Measurements from ENCODE around the gene PIAS1.
"Not testable (repeated sequence)": the region's sequence is repeated elsewhere in the genome, so short reads cannot be mapped to it uniquely, and the experiment has no call there.

PIAS1 gene

DNA sequence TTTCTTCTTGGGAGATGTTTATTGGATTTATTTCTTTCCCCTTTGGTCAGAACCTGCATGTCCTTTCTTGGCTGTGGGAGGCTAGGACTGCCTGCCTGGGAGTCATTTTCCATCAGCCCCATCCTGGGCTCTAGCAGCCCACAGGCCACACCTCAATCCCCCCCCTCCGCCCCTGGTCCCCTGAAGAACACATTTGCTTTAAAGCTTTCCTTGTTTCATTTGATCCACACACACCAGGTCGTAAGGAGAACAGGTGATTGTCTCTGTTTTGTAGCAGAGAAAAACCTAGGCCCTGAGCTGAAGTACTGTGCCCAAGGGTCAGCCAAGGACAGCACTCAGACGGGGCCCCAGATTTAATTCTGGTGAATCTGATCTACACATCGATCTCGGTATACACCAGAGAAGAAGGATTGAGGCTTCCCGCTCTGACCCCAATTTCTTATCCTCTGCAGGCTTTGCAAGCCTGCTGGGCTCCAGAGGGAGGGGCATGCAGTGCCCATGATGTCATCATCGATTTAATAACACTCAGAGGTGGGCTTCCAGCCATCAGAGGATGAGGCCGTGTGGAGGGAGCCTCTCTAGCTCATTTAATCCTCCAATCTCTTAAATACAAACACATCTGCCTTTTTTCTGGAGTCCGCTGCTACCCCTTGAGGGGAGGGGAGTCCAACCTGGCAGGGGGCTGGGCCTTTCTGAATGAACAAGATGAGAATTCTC is 177.1 kb downstream of the PIAS1 start:
- no peak for TF ChIP-seq EZH2phosphoT487 (IDR thresholded peaks at IDR 0.05; ENCODE audit: low read depth)
- TF ChIP-seq, protein P1, sequence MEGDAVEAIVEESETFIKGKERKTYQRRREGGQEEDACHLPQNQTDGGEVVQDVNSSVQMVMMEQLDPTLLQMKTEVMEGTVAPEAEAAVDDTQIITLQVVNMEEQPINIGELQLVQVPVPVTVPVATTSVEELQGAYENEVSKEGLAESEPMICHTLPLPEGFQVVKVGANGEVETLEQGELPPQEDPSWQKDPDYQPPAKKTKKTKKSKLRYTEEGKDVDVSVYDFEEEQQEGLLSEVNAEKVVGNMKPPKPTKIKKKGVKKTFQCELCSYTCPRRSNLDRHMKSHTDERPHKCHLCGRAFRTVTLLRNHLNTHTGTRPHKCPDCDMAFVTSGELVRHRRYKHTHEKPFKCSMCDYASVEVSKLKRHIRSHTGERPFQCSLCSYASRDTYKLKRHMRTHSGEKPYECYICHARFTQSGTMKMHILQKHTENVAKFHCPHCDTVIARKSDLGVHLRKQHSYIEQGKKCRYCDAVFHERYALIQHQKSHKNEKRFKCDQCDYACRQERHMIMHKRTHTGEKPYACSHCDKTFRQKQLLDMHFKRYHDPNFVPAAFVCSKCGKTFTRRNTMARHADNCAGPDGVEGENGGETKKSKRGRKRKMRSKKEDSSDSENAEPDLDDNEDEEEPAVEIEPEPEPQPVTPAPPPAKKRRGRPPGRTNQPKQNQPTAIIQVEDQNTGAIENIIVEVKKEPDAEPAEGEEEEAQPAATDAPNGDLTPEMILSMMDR (IDR thresholded peaks at IDR 0.05; ENCODE audit: low read depth, low read length): no peak
- no peak overlapping the region for H3K27ac ChIP-seq (ENCODE audit: low read length)
- H2AFZ ChIP-seq (ENCODE audit: low read depth, low read length): no peak overlapping the region
- peak overlapping the region; percentile 96; the same call in 1 of the 2 replicates for H3K4me3 ChIP-seq (ENCODE audit: low read length)
- H3K9ac ChIP-seq (ENCODE audit: low read length): no peak overlapping the region
- peaks cover 13% of the 10 kb centered on the region for H4K20me1 ChIP-seq (ENCODE audit: insufficient read depth, low read length)
- H3K27me3 ChIP-seq (ENCODE audit: low read depth, low read length): no peaks in the 10 kb centered on the region
- H3K79me2 ChIP-seq (ENCODE audit: low read length): peaks cover 36% of the 10 kb centered on the region
- H3K4me2 ChIP-seq (ENCODE audit: low read length): peak overlapping the region; percentile 95
- no peaks in the 10 kb centered on the region for H3K9me3 ChIP-seq (ENCODE audit: insufficient read depth, low read length)
- H3K4me1 ChIP-seq (ENCODE audit: low read length): peaks cover 32% of the 10 kb centered on the region
- no peaks in the 10 kb centered on the region for H3K36me3 ChIP-seq (replicated peaks; ENCODE audit: low read depth, low read length)

DNA sequence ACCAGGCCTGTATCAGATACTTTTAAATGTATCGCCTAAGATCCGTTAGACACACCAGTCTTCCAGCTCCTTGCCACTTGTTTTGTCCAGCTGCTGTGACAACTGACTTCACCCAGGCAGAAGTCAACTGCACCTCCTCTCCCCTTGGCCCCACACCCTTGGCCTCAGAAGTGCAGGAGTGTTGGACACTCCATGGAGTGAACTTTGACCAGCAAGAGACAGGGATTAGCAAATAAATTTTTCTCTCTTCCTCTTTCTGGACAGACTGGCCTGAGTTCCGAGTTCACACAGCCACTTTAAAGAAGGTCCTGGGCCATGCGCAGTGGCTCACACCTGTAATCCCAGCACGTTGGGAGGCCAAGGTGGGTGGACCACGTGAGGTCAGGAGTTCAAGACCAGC is 178.3 kb downstream of the PIAS1 start:
- peaks cover 11% of the 10 kb centered on the region for H4K20me1 ChIP-seq (ENCODE audit: insufficient read depth, low read length)
- H3K9me3 ChIP-seq (ENCODE audit: insufficient read depth, low read length): no peaks in the 10 kb centered on the region
- H3K79me2 ChIP-seq (ENCODE audit: low read length): peaks cover 24% of the 10 kb centered on the region
- H3K36me3 ChIP-seq (replicated peaks; ENCODE audit: low read depth, low read length): no peaks in the 10 kb centered on the region
- TF ChIP-seq, protein P1 (IDR thresholded peaks at IDR 0.05; ENCODE audit: low read depth, low read length): no peak
- no peak for TF ChIP-seq EZH2phosphoT487 (IDR thresholded peaks at IDR 0.05; ENCODE audit: low read depth)
- no peak overlapping the region for H2AFZ ChIP-seq (ENCODE audit: low read depth, low read length)
- no peak overlapping the region for H3K4me3 ChIP-seq (ENCODE audit: low read length)
- peaks cover 29% of the 10 kb centered on the region for H3K4me1 ChIP-seq (ENCODE audit: low read length)
- H3K9ac ChIP-seq (ENCODE audit: low read length): no peak overlapping the region
- peak overlapping the region; percentile 14; the same call in 1 of the 2 replicates for H3K4me2 ChIP-seq (ENCODE audit: low read length)
- H3K27ac ChIP-seq (ENCODE audit: low read length): no peak overlapping the region
- no peaks in the 10 kb centered on the region for H3K27me3 ChIP-seq (ENCODE audit: low read depth, low read length)

DNA sequence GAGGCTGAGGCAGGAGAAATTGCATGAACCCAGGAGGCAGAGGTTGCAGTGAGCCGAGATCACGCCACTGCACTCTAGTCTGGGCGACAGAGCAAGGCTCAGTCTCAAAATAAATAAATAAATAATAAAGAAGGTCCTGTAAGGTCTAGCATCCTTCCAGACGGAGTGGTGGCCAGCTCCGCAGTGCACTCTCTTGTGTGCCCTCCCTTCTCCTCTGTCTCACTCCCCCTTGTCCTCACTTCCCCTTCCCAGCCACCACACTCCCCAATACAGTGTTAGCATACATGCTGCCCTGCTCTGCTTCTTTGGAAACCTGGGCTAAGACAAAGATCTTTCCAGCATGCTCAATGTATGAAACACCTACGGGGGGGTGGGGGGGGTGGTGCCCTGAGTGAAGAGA is 178.8 kb downstream of the PIAS1 start:
- H3K4me1 ChIP-seq (ENCODE audit: low read length): peaks cover 24% of the 10 kb centered on the region
- no peak overlapping the region for H2AFZ ChIP-seq (ENCODE audit: low read depth, low read length)
- H3K9me3 ChIP-seq (ENCODE audit: insufficient read depth, low read length): no peaks in the 10 kb centered on the region
- peaks cover 20% of the 10 kb centered on the region for H3K79me2 ChIP-seq (ENCODE audit: low read length)
- no peak overlapping the region for H3K9ac ChIP-seq (ENCODE audit: low read length)
- no peak for TF ChIP-seq EZH2phosphoT487 (IDR thresholded peaks at IDR 0.05; ENCODE audit: low read depth)
- TF ChIP-seq, protein P1 (IDR thresholded peaks at IDR 0.05; ENCODE audit: low read depth, low read length): no peak
- no peak overlapping the region for H3K27ac ChIP-seq (ENCODE audit: low read length)
- no peak overlapping the region for H3K4me3 ChIP-seq (ENCODE audit: low read length)
- H3K36me3 ChIP-seq (replicated peaks; ENCODE audit: low read depth, low read length): no peaks in the 10 kb centered on the region
- H3K27me3 ChIP-seq (ENCODE audit: low read depth, low read length): no peaks in the 10 kb centered on the region
- H3K4me2 ChIP-seq (ENCODE audit: low read length): peak overlapping the region; percentile 14; the same call in 1 of the 2 replicates
- peaks cover 6% of the 10 kb centered on the region; the same call in 1 of the 2 replicates for H4K20me1 ChIP-seq (ENCODE audit: insufficient read depth, low read length)

DNA sequence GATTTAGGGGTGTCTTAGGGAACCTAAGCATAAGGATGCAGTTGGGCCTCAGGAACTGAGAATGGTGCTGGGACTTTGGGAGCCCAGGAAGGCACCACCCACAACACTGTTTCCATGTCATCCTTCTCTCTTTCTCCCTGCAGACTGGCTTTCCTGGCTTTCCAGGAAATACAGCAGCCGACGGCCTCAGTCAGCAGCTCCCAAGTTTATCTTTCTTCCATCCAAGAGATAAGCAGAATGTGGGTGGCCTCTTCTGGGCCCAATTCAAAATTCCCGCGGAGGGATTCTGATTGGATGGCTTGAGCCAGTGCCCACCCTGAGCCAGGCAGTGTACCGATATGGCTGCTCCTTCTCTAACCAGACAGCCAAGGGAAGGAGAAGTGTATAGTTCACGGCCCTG is 179.9 kb downstream of the PIAS1 start:
- no peak overlapping the region for H3K9ac ChIP-seq (ENCODE audit: low read length)
- H3K27me3 ChIP-seq (ENCODE audit: low read depth, low read length): no peaks in the 10 kb centered on the region
- no peaks in the 10 kb centered on the region for H3K9me3 ChIP-seq (ENCODE audit: insufficient read depth, low read length)
- H2AFZ ChIP-seq (ENCODE audit: low read depth, low read length): no peak overlapping the region
- no peak overlapping the region for H3K27ac ChIP-seq (ENCODE audit: low read length)
- H4K20me1 ChIP-seq (ENCODE audit: insufficient read depth, low read length): no peaks in the 10 kb centered on the region
- H3K4me3 ChIP-seq (ENCODE audit: low read length): no peak overlapping the region
- H3K79me2 ChIP-seq (ENCODE audit: low read length): peaks cover 8% of the 10 kb centered on the region
- TF ChIP-seq, protein P1 (IDR thresholded peaks at IDR 0.05; ENCODE audit: low read depth, low read length): no peak
- no peak for TF ChIP-seq EZH2phosphoT487 (IDR thresholded peaks at IDR 0.05; ENCODE audit: low read depth)
- H3K36me3 ChIP-seq (replicated peaks; ENCODE audit: low read depth, low read length): no peaks in the 10 kb centered on the region
- H3K4me2 ChIP-seq (ENCODE audit: low read length): no peak overlapping the region
- peaks cover 24% of the 10 kb centered on the region for H3K4me1 ChIP-seq (ENCODE audit: low read length)

DNA sequence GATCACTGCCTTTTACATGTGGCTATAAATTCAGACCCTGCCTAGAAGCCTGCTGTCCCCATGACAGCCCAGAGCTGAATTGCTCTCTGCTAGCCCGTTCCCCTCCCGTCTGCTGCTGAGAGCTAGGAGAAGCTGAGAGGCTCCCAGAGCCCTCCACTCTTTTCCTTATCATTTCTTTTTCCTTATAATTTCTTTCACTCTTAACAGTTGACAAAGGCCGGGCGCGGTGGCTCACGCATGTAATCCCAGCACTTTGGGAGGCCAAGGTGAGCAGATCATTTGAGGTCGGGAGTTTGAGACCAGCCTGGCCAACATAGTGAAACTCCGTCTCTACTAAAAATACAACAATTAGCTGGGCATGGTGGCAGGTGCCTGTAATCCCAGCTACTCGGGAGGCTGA is 180.4 kb downstream of the PIAS1 start:
- not testable (repeated sequence) for H3K27ac ChIP-seq (ENCODE audit: low read length); H3K4me2 ChIP-seq (ENCODE audit: low read length); H2AFZ ChIP-seq (ENCODE audit: low read depth, low read length); H3K4me3 ChIP-seq (ENCODE audit: low read length); H3K27me3 ChIP-seq (ENCODE audit: low read depth, low read length); H4K20me1 ChIP-seq (ENCODE audit: insufficient read depth, low read length); H3K9me3 ChIP-seq (ENCODE audit: insufficient read depth, low read length); H3K9ac ChIP-seq (ENCODE audit: low read length); H3K36me3 ChIP-seq (replicated peaks; ENCODE audit: low read depth, low read length); H3K79me2 ChIP-seq (ENCODE audit: low read length)
- peaks cover 24% of the 10 kb centered on the region for H3K4me1 ChIP-seq (ENCODE audit: low read length)
